GM12872 (cell line): Measurements from ENCODE around the gene RANBP17.

Experiments used
- CTCF ChIP-seq: IDR thresholded peaks from 3 replicates; pipeline ENCODE4 v1.5.1; 2011; ENCODE audit warnings: low read depth, mild to moderate bottlenecking, low read length, moderate library complexity; ENCODE audit not compliant: insufficient read depth

Gene RANBP17

GRCh38 chr5:171288066-171288465 lies 426.2 kb downstream of the RANBP17 start:
- no peak for TF ChIP-seq CTCF

- no peak for TF ChIP-seq CTCF
These were observed 429.6 kb downstream of the RANBP17 start for GRCh38 chr5:171291371-171291770.

- TF ChIP-seq CTCF = no peak
These were observed 433.5 kb downstream of the RANBP17 start for GRCh38 chr5:171295299-171295698.

- TF ChIP-seq CTCF = no peak
These were observed 434.0 kb downstream of the RANBP17 start for GRCh38 chr5:171295801-171296200.

- no peak for TF ChIP-seq CTCF
These were observed 437.4 kb downstream of the RANBP17 start for GRCh38 chr5:171299228-171299627.

- no peak for TF ChIP-seq CTCF
These were observed 438.0 kb downstream of the RANBP17 start for GRCh38 chr5:171299851-171300250.

GRCh38 chr5:171300358-171300757 lies 438.5 kb downstream of the RANBP17 start:
- no peak for TF ChIP-seq CTCF

GRCh38 chr5:171306166-171306565 lies 444.3 kb downstream of the RANBP17 start:
- TF ChIP-seq CTCF = no peak
